ENCODE measurements around the gene ITPR1. TPM values are rescaled to one million over a fixed set of nuclear protein-coding genes. Genes with fewer than 3 reads are reported as not detected.

ITPR1 gene
- total RNA-seq, 4 donors from 2014 or later = 184 to 305 (median 218) TPM

- Histone ChIP-seq H3K9me3 (no peaks in the 10 kb centered on the region), H3K4me1 (peaks cover 0 to 77% (median 5%) of the 10 kb centered on the region in 3 donors), H3K27me3 (no peaks in the 10 kb centered on the region), H3K36me3 (no peaks in the 10 kb centered on the region), H3K27ac (peak overlapping the region in 2 of 4 donors; percentile 1 to 50), H3K4me3 (no peak overlapping the region)
- TF ChIP-seq POLR2AphosphoS5 (IDR thresholded peaks at IDR 0.05) (no peak), EP300 (IDR thresholded peaks at IDR 0.05) (no peak), CTCF (IDR thresholded peaks at IDR 0.05) (no peak), POLR2A (IDR thresholded peaks at IDR 0.05) (no peak)
- WGBS, 2 donors (ENCODE audit: low coverage in 1 of 2) = 57 to 87% methylated on average over 3 to 4 of the region's 4 CpGs
- no peak for ATAC-seq
Measured at GRCh38 chr3:4549896-4550295, 56.7 kb downstream of the ITPR1 start.

DNA sequence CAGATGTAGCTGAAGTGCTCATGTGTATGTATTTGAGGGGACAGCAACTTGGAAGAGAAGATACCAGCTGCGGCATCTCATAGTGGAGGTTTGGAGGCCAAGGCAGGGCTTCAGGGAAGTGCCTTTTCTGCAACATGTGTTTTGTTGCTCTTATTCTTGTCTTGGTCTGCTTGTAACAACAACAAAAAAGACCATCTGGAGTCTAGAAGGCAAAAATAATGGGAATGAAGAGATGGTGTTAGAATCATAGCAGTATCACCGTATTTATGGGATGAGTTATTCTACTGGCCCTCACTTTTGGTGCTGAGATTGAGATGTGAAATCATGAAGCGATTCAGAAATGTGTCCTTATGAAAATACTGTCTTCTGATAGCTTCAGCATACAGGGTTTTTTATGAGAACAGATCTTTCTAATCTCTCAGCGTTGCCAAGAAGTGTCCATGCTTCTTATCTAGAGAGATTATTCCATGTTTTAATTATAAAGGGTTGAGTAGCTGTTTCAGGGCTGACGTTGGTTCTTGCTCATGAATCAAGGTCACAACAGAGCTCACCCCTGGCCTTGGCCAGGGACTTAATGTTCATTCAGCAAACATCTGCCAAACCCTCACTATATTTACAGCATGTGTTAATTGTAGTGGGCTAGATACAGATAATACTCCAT lies 58.0 kb downstream of the ITPR1 start:
- Histone ChIP-seq H3K27ac (peak overlapping the region; percentile 1 to 50 (median 24)), H3K4me3 (no peak overlapping the region), H3K9me3 (no peaks in the 10 kb centered on the region), H3K4me1 (peaks cover 0 to 69% (median 5%) of the 10 kb centered on the region in 3 donors), H3K36me3 (no peaks in the 10 kb centered on the region), H3K27me3 (no peaks in the 10 kb centered on the region)
- WGBS, 2 donors (ENCODE audit: low coverage in 1 of 2) = 38 to 55% methylated on average over 5 of the region's 5 CpGs
- no peak for TF ChIP-seq CTCF (IDR thresholded peaks at IDR 0.05)
- no peak for TF ChIP-seq POLR2A (IDR thresholded peaks at IDR 0.05)
- no peak for TF ChIP-seq EP300 (IDR thresholded peaks at IDR 0.05)
- no peak for TF ChIP-seq POLR2AphosphoS5 (IDR thresholded peaks at IDR 0.05)
- no peak for ATAC-seq

GRCh38 chr3:4551794-4552442 lies 58.8 kb downstream of the ITPR1 start:
- WGBS, 2 donors (ENCODE audit: low coverage in 1 of 2) = 38 to 55% methylated on average over 4 of the region's 4 CpGs
- H3K4me1 ChIP-seq = peaks cover 0 to 61% (median under 1%) of the 10 kb centered on the region in 3 donors
- H3K9me3 ChIP-seq = no peaks in the 10 kb centered on the region
- H3K27ac ChIP-seq = peak overlapping the region in 3 of 4 donors; percentile 17 to 50 (median 42)
- H3K27me3 ChIP-seq = no peaks in the 10 kb centered on the region
- ATAC-seq = no peak
- no peaks in the 10 kb centered on the region for H3K36me3 ChIP-seq
- no peak for TF ChIP-seq POLR2A (IDR thresholded peaks at IDR 0.05)
- TF ChIP-seq POLR2AphosphoS5 (IDR thresholded peaks at IDR 0.05) = no peak
- no peak for TF ChIP-seq CTCF (IDR thresholded peaks at IDR 0.05)
- no peak for TF ChIP-seq EP300 (IDR thresholded peaks at IDR 0.05)
- H3K4me3 ChIP-seq = no peak overlapping the region

DNA sequence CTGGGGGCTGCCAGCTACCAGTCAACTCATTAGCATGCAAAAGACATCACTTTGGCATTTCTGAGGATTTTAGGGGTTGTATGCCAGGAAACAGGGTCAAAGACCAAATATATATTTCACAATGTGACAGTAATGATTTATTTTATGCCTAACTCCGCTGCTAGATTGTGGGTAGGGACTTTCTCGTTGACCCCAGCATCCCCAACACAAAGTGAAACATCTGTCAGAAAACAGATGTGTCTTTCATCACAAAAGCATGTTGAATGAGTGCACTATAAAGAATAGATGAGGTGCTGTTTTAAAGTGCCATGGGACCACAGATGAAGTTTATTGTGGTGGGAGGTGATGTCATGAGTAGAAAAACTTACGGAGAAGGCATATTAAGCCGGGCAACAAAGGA lies 59.7 kb downstream of the ITPR1 start:
- Histone ChIP-seq H3K4me3 (no peak overlapping the region), H3K27me3 (no peaks in the 10 kb centered on the region), H3K9me3 (no peaks in the 10 kb centered on the region), H3K36me3 (no peaks in the 10 kb centered on the region), H3K4me1 (peaks cover 0 to 52% (median 0%) of the 10 kb centered on the region in 3 donors), H3K27ac (peak overlapping the region in 1 of 4 donors; percentile 42)
- TF ChIP-seq EP300 (IDR thresholded peaks at IDR 0.05) (no peak), POLR2A (IDR thresholded peaks at IDR 0.05) (no peak), POLR2AphosphoS5 (IDR thresholded peaks at IDR 0.05) (no peak)
- 80 to 85% methylated on average over 4 of the region's 4 CpGs for WGBS, 2 donors (ENCODE audit: low coverage in 1 of 2)
- no peak for ATAC-seq

DNA sequence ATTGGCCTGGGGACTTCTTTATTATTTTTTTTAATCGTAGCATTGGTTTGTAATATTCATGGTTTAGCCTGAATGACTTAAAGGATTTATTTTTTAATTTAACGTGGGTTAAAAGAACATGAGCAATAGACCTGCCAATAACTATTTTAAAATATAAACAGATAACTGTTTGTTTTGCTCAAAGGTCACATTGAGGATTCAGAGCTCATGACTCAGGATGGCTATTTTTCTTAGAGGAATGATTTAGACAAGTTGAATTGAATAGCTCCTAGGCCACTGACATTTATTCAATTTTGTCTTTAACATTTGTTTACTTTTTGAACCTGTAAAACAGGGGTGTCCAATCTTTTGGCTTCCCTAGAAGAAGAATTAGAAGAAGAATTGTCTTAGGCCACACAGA lies 68.5 kb downstream of the ITPR1 start:
- no peak for ATAC-seq
- Histone ChIP-seq H3K4me1 (peaks cover 0 to 44% (median 3%) of the 10 kb centered on the region in 3 donors), H3K9me3 (no peaks in the 10 kb centered on the region), H3K36me3 (no peaks in the 10 kb centered on the region), H3K4me3 (no peak overlapping the region), H3K27ac (no peak overlapping the region), H3K27me3 (no peaks in the 10 kb centered on the region)
- no peak for TF ChIP-seq CTCF (IDR thresholded peaks at IDR 0.05)
- TF ChIP-seq POLR2A (IDR thresholded peaks at IDR 0.05) = no peak
- TF ChIP-seq POLR2AphosphoS5 (IDR thresholded peaks at IDR 0.05) = no peak
- TF ChIP-seq EP300 (IDR thresholded peaks at IDR 0.05) = no peak
- WGBS, 2 donors (ENCODE audit: low coverage in 1 of 2) = 45 to 60% methylated on average over 2 of the region's 2 CpGs

Measured in gastroesophageal sphincter (tissue), 4 donors.